Cardiac septum (tissue), 1 donor: ENCODE results near the gene GNB1. TPM values are rescaled to one million over a fixed set of nuclear protein-coding genes. Genes with fewer than 3 reads are reported as not detected.

Experiments
- DNase-seq: peaks from one replicate; pipeline ENCODE4 v3.0.0-alpha.2; 2020; ENCODE audit warnings: low spot score
- intact Hi-C: fragments of 100-400 bp; cut with DNase I; formaldehyde crosslinking; loops from one replicate; pipeline ENCODE4 v1.14.0; 2022
- total RNA-seq: library from RNA; stranded (reverse); fragmentation: NEBNext Ultra II Directional; extraction: Animal tissue kit (Norgen Biotek cat#: 25700); gene quantifications from one replicate; pipeline ENCODE4 v1.2.1, GENCODE V29; 2021
- donor health status: DM: no; HTN: no; CAD: no.

Gene GNB1
- total RNA-seq, 1 donor from 2014 or later: 183 TPM

DNA sequence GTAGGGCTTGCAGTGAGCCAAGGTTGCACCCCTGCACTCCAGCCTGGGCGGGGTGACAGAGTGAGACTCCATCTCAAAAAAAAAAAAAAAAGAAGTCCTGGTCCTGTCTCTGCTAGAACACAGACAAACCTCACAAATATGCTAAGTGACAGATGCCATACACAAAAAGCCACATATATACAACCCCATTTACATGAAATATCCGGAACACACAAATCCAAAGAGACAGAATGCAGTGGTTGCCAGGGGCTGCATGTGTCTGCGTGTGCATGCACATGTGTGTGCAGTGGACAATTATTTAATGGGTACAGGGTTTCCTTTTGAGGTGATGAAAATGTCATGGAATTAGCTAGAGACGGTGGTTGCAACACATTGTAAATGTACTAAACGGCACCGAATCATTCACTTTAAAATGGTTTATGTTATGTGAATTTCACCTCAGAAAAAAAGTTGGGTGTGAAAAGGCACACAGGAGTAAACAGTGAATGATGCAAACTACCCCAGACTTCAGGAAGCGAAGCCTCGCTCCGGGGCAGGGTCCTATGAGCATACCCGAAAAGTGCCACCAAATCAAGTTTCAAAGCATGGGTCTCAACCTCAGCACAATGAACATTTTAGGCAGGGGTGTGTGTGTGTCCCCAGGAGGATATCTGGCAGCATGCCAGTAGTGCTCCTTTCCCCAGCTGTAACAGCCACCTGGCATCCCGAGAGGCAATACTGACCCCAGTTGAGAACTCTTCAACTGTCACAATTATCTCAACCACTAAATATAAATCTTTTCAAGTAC, 48.3 kb downstream of the GNB1 start:
- DNase-seq: no peak
- intact Hi-C loops: loop anchor here (5.0 kb wide), 1 partner anchor 65 kb away; no protein-coding TSS in a partner anchor

GRCh38 chr1:1841575-1841995, 49.3 kb downstream of the GNB1 start:
- intact Hi-C loops: loop anchor here (5.0 kb wide), 1 partner anchor 66 kb away; no protein-coding TSS in a partner anchor
- no peak for DNase-seq

DNA sequence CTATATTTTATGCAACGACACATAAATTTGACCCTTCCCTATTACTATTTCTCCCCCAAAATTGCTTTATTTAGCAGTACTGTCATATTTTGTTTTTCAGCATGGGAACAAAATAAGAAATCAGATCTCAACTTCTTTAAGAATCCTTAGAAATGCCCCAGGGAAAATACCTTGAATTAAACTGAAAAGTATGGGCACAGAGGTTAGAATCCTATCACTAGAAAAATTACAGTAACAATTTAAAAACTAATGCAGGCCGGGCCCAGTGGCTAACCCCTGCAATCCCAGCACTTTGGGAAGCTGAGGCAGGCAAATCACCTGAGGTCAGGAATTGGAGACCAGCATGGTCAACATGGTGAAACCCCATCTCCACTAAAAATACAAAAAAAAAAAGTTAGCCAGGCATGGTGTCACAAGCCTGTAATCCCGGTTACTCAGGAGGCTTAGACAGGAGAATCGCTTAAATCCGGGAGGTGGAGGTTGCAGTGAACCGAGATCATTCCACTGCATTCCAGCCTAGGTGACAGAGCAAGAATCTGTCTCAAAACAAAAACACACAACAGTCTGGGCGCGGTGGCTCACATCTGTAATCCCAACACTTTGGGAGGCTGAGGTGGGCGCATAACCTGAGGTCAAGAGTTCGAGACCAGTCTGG, 51.4 kb downstream of the GNB1 start:
- no peak for DNase-seq
- intact Hi-C loops: no loop called here

DNA sequence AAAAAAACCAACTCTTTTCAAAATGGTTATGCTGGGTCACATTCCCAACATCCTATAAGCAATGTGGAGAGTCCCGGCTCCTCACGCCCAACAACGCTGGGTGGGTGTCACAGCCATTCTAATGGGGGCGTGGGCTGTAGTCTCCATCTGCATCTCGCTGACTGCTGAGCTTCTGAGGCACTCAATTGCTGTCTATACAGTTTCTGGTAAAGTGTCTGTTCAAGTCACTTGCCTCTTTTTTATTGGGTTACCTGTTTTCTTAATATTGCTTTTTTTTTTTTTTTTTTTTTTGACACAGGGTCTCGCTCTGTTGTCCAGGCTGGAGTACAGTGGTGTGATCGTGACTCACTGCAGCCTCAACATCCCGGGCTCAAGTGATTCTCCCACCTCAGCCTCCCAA, 54.8 kb downstream of the GNB1 start:
- intact Hi-C loops: no loop called here

DNA sequence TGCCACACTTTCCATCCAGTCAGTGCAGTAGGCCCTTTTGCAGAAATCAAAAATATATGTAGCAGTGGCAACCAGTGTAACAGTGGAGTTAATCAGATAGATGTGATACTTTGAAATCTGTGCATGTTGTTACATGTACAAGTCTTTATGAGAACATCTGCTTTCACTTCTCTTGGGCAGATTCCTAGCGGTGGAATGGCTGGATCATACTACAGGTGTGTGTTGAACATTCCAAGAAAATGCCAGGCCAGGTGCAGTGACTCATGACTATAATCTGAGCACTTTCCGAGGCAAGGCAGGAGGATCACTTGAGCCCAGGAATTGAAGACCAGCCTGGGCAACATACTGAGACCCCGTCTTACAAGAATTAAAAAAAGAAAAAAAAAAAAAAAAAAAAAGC, 55.3 kb downstream of the GNB1 start:
- DNase-seq: no peak
- intact Hi-C loops: no loop called here

More for the DNA sequence above, 54.8 kb downstream of the GNB1 start:
- no peak for DNase-seq

DNA sequence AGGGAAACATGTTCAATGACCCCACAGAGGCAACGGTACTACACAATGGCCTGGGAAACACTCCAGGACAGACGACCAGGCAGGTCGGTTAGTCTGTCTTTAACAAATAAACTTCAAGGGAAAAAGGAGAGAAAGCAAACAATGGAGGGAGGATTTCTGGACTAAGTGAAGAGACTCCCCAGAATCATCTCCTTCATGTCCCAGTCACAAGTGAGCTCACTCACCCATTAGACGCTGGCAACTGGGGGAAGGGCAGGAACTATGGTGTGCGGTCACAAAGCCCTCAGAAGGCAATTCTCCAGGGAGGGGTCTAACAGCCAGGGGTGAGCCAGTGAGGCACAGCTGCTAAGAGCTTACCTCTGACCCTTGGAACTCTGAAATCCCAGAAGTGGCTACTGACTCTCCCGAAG, 57.0 kb downstream of the GNB1 start:
- DNase-seq: no peak
- intact Hi-C loops: no loop called here

GRCh38 chr1:1833456-1833855, 57.4 kb downstream of the GNB1 start:
- no peak for DNase-seq

DNA sequence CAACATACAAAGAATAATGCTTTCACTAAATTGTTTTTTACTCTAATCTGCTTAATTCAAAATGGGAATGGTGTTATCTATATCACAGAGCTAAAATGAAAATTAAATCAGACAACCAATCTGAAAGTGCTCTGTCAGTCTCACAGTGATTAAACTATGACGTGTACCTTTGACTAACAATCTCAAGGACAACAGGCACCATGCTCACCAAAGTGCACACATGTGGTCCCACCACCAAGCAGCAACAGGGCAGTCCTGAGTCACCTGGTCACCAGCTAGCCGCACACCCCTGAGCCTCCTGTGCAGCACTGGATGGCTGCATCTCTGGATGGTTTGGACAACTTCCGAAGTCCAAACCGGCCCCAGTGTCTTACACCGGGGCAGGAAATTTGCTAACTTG, 58.1 kb downstream of the GNB1 start:
- no peak for DNase-seq
- intact Hi-C loops: no loop called here

More at GRCh38 chr1:1833456-1833855, 57.4 kb downstream of the GNB1 start:
- intact Hi-C loops: no loop called here

GRCh38 chr1:1832166-1832565, 58.7 kb downstream of the GNB1 start:
- intact Hi-C loops: no loop called here
- no peak for DNase-seq

- intact Hi-C loops: no loop called here
- no peak for DNase-seq
Observed at GRCh38 chr1:1827089-1827848, 63.6 kb downstream of the GNB1 start.

GRCh38 chr1:1826356-1827088, 64.4 kb downstream of the GNB1 start:
- intact Hi-C loops: no loop called here
- no peak for DNase-seq

DNA sequence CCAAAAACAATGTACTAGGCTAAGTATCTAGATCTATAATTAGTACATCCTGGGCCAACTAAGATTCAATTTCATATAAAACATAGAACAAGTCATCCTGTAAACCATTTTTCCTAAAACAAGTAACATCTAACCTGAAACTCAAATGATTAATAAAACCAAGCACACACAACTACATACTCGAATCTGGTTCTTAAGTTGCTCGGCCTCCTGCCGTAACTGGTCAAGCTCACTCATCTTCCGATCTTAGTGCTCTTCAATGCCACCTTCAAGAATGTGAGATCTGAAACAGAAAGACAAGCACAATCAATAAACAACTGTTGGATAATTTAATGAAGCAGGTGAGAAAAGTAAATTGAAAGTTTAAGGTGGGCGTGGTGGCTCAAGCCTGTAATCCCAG, 65.7 kb downstream of the GNB1 start:
- intact Hi-C loops: no loop called here
- no peak for DNase-seq

GRCh38 chr1:1819762-1820161, 71.1 kb downstream of the GNB1 start:
- DNase-seq: no peak
- intact Hi-C loops: no loop called here

DNA sequence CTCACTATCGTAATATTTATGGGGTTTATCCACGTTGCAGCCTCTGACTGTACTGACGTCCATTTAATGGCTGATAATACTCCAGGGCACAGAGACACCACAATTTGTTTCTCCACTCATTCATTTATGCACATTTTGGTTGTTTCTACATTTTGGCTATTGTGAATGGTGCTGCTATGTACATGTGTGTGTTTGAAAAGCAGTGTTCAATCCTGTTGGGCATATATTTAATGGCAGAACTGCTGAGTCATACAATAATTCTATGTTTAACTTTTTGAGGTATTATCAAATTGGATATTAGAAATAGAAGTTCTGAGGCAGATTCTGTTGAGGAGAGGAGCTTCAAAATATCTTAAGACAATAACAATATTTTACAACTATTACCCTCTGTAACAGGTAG, 73.7 kb downstream of the GNB1 start:
- no peak for DNase-seq
- intact Hi-C loops: no loop called here

- intact Hi-C loops: no loop called here
- no peak for DNase-seq
Observed at GRCh38 chr1:1815606-1816281, 75.1 kb downstream of the GNB1 start.

GRCh38 chr1:1809489-1809888, 81.4 kb downstream of the GNB1 start:
- intact Hi-C loops: no loop called here
- DNase-seq: no peak

GRCh38 chr1:1808206-1808605, 82.7 kb downstream of the GNB1 start:
- intact Hi-C loops: no loop called here
- no peak for DNase-seq

DNA sequence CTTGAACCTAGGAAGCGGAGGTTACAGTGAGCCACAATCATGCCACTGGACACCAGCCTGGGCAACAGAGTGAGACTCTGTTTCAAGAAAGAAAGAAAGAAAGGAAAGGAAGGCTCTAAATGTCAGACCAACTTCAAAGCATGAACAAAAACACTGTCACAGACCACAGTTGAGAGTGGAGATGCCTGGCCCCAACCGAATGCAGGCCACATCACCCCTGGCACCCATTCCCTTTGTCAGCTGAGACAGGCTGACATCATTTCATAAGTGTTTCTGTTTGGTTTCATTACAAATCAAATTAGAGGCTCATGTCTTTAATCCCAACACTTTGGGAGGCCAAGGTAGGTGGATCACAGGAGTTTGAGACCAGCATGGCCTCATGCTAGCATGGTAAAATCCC, 84.0 kb downstream of the GNB1 start:
- intact Hi-C loops: no loop called here
- no peak for DNase-seq

DNA sequence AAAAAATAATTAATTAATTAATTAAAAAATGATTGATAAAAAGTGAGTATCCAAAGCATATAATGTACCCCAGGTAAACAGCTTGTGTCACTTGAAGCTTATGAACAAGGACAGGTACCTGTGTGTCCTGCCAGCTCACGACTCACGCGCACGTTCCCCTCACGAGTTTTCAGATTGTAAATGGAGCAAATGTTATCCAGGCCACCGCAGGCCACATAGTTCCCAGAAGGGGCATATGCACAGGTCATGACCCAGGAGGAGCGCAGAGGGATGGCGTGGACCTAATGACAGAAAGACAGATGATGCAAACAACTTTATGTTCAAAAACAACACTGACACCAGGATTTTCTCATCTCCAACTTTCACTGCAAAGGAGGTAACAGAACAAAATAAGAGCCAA, 86.6 kb downstream of the GNB1 start:
- DNase-seq: no peak
- intact Hi-C loops: no loop called here
